GM12891 (cell line): ENCODE results near the gene PKNOX1. TPM values are rescaled to one million over a fixed set of nuclear protein-coding genes. Genes with fewer than 3 reads are reported as not detected.
A peak's percentile ranks its signal among the peaks of the same experiment; 100 is the strongest.
"Not testable (repeated sequence)": the region's sequence is repeated elsewhere in the genome, so short reads cannot be mapped to it uniquely, and the experiment has no call there.

Experiments
- DNase-seq: peaks from one replicate; pipeline ENCODE4 v3.0.0; 2011; ENCODE audit warnings: low spot score; ENCODE audit not compliant: insufficient read length
- FAIRE-seq: peaks from 2 replicates; lab custom pipeline; 2011; peaks lifted over from hg19 to GRCh38; lab: Jason Lieb, UNC
- PAX5 ChIP-seq: IDR thresholded peaks from 2 replicates; pipeline ENCODE4 v1.6.1; 2011; ENCODE audit warnings: low read length, moderate library complexity, mild to moderate bottlenecking; ENCODE audit not compliant: insufficient read depth, severe bottlenecking
- POLR2A ChIP-seq: IDR thresholded peaks from 2 replicates; pipeline ENCODE4 v1.6.1; 2011; ENCODE audit warnings: low read depth, low read length, control low read depth
- POLR2AphosphoS5 ChIP-seq: IDR thresholded peaks from 2 replicates; pipeline ENCODE4 v1.6.1; 2011; ENCODE audit warnings: low read depth, low read length, control low read depth
- POU2F2 ChIP-seq: IDR thresholded peaks from 2 replicates; pipeline ENCODE4 v1.6.1; 2011; ENCODE audit warnings: low read depth, mild to moderate bottlenecking, control low read depth, low read length, moderate library complexity
- SPI1 ChIP-seq: IDR thresholded peaks from 2 replicates; pipeline ENCODE4 v1.6.1; 2011; ENCODE audit warnings: low read depth, low read length, control low read depth
- TAF1 ChIP-seq: IDR thresholded peaks from 2 replicates; pipeline ENCODE4 v1.6.1; 2011; ENCODE audit warnings: low read depth, low read length, control low read depth
- polyA plus RNA-seq: library from polyadenylated mRNA; unstranded; fragments of >200 nt; gene quantifications from one replicate; pipeline ENCODE4 v1.2.1, GENCODE V29; 2012; ENCODE audit warnings: low read depth, missing spikeins, inconsistent platforms; ENCODE audit not compliant: missing spikeins

Gene PKNOX1
- 7.3 TPM for polyA plus RNA-seq

- FAIRE-seq = peak; percentile 98
Measured at GRCh38 chr21:42973991-42974831, at the start of gene PKNOX1. Gene PKNOX1, plus strand, starts transcription at chr21:42974562. Its CDS starts 29,820 bp downstream, at chr21:43004382.

DNA sequence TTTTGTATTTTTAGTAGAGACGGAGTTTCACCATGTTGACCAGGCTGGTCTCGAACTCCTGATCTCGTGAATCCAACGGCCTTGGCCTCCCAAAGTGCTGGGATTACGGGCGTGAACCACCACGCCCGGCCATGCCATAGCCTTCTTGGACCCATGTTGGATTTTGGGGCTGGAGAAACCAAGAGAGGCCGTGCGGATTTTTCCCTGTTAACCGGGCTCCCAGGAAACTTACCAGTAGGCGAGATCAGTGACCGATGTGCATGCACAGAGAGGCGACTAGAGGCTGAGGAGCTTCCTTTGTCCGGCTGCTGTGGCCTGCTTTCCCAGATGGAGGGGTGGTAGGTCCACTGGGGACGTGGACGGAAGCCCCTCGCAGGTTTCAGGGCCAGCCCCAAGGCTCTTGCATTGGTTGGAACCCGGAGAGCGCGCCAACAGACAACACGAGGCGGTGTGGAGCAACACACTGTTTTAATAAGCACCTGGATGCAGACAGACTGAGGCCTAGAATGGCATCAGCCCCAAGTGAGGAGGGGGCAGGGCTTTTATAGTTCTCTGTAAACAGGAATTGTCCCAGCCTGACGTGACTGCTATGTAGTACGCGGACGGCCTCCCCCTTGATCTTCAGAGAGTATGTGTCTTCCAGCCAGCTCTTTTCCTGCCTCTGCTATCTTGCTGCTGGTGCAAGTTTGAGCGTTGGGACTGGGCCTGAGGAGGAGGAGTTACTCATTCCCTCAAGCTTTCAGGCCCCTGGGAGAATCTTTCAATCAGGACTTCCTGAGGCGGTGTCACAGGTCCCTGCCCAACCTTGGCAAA is 49.0 kb upstream of the PKNOX1 start, which contains the start of gene ERVH48-1:
TSS of gene ERVH48-1 (minus strand) at position 517 of the 813 bp plus-strand sequence. CDS start 6,624 bp downstream, outside the sequence.
- FAIRE-seq = no peak
- no peak for TF ChIP-seq TAF1
- no peak for TF ChIP-seq POLR2A
- DNase-seq = no peak

More at GRCh38 chr21:42973991-42974831, at the start of gene PKNOX1:
- DNase-seq = peak; percentile 94
- no peak for TF ChIP-seq POLR2A
- TF ChIP-seq SPI1 = no peak
- no peak for TF ChIP-seq TAF1
- 0 out of 2 replicates have a peak, but pooled peaks have one; percentile 45 for TF ChIP-seq POLR2AphosphoS5
- no peak for TF ChIP-seq PAX5
- TF ChIP-seq POU2F2 = peak; percentile 99

- DNase-seq, FAIRE-seq: not testable (repeated sequence)
Measured at GRCh38 chr21:42927474-42928200, 46.7 kb upstream of the PKNOX1 start.

GRCh38 chr21:42929969-42930368 is 44.4 kb upstream of the PKNOX1 start:
- TF ChIP-seq POLR2AphosphoS5 (no peak), POLR2A (no peak), PAX5 (no peak), SPI1 (no peak), POU2F2 (no peak), TAF1 (no peak)
- no peak for DNase-seq

GRCh38 chr21:42931560-42932235 is 42.7 kb upstream of the PKNOX1 start:
- TF ChIP-seq PAX5 (no peak), POLR2A (no peak), POU2F2 (no peak), SPI1 (peak; percentile 25; the same call in 1 of the 2 replicates)
- FAIRE-seq = peak; percentile 47
- no peak for DNase-seq

More at GRCh38 chr21:42929969-42930368, 44.4 kb upstream of the PKNOX1 start:
- no peak for FAIRE-seq

- not testable (repeated sequence) for FAIRE-seq, DNase-seq
Measured at GRCh38 chr21:42932378-42933136, 41.8 kb upstream of the PKNOX1 start.

DNA sequence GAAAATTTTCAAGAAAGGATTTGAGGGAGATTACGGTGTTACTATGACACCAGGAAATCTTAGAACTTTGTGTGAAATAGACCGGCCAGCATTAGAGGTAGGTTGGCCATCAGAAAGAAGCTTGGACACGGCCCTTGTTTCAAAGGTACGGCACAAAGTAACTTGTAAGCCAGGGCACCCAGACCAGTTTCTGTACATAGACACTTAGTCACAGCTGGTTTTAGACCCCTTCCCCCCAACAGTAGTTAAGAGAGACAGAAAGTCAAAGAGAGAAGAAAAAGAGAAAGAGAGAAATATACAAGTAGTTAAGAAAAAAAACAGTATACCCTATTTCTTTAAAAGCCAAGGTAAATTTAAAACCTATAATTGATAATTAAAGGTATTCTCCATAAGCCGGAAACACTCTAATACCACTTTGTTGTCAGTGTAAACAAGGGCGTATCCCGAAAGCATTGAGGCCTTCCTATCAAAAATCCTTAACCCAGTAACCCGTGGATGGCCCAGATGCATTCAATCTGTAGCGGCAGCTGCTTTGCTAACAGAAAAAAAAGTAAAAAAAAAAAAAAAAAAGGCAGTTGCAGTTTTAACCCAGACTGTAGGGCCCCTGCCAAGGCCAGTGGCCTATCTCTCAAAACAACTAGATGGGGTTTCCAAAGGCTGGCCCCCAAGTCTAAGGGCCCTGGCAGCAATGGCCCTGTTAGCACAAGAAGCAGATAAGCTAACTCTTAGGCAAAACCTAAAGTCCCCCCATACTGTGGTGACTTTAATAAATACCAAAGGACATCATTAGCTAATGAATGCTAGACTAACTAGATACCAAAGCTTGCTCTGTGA is 41.0 kb upstream of the PKNOX1 start:
- DNase-seq, FAIRE-seq: not testable (repeated sequence)

GRCh38 chr21:42933973-42934372 is 40.4 kb upstream of the PKNOX1 start:
- not testable (repeated sequence) for FAIRE-seq, DNase-seq

DNA sequence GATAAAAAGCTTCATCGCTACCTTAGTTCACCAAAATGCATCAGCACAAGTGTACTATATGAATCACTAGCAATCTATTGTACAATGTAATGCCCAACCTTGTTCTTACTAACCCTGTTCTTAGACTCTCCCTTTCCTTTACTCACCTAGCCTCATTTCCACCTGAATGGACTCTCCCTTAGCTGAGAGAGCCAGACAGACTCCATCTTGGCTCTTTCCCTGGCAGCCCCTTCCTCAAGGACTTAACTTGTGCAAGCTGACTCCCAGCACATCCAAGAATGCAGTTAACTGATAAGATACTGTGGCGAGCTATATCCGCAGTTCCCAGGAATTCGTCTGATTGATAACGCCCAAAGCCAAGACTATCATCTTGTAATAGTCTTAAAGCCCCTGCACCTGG is 38.0 kb upstream of the PKNOX1 start:
- not testable (repeated sequence) for DNase-seq, FAIRE-seq
